ENCODE results near the gene NUP37. TPM values are rescaled to one million over a fixed set of nuclear protein-coding genes. Genes with fewer than 3 reads are reported as not detected.
"Not testable (repeated sequence)": the region's sequence is repeated elsewhere in the genome, so short reads cannot be mapped to it uniquely, and the experiment has no call there.

NUP37 gene, protein sequence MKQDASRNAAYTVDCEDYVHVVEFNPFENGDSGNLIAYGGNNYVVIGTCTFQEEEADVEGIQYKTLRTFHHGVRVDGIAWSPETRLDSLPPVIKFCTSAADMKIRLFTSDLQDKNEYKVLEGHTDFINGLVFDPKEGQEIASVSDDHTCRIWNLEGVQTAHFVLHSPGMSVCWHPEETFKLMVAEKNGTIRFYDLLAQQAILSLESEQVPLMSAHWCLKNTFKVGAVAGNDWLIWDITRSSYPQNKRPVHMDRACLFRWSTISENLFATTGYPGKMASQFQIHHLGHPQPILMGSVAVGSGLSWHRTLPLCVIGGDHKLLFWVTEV
- total RNA-seq, result 10 to 100 TPM; 63.6 to 80.7 TPM

DNA sequence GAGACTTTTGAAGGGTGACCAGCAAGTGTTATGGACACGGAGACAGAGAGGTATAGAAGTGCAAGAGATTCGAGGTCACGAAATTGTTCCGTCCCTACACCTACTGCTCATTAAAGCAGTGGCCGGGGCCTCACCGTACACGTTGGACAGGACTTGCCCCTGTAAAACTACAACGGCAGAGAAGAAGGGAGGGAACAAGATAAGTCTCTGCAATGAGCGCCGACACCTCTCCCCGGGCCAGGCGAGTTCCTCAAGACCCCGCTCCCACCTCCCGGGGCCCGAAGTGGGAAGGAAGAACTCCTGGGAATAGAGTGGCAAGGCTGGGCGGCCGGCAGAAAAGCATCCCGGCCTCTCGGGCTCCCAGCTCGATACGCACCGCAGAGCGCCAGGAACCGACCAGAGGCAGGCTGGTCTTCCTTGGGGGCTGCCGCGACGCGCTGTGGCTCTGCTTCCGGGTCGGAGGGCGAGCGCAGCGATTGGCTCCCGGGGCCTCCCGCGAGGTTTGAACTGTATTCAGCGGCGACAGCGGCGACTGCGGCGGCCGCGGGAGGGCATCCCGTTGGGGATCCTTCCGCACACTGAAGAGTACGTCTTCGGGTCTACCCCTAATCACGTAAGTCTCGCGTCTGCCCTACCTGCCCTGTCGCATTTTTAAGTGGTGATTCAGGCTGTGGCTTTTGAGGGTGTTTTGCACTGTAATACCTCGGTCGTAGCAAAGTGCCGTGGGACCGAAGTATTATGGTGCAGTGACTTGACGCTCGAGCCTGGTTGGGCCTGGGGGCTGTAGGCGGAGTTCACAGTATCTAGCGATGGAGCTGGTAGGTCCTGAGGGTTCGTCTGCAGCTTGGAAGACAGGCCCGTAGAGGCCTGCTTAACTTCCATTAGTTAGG lies at the start of gene NUP37, which contains the start of gene PARPBP:
Gene NUP37 (minus strand): TSS at position 441 of the 890 bp plus-strand sequence. CDS start 1,596 bp downstream, outside the sequence.
Gene PARPBP (plus strand): TSS at position 510 of the 890 bp plus-strand sequence. CDS start 3,706 bp downstream, outside the sequence.
- H3K36me3 Mint-ChIP-seq (ENCODE audit: low read depth), result peaks cover 40% of the 10 kb centered on the region
- H3K27ac Mint-ChIP-seq, result peak within 1 kb of the TSS; percentile 88
- H3K9me3 Mint-ChIP-seq, result no peaks in the 10 kb centered on the region
- peak within 1 kb of the TSS; percentile 91 for H3K4me3 Mint-ChIP-seq
- no peaks in the 10 kb centered on the region for H3K27me3 Mint-ChIP-seq
- peak; percentile 94 for ATAC-seq (replicated peaks)
- peaks cover 9% of the 10 kb centered on the region for H3K4me1 Mint-ChIP-seq

DNA sequence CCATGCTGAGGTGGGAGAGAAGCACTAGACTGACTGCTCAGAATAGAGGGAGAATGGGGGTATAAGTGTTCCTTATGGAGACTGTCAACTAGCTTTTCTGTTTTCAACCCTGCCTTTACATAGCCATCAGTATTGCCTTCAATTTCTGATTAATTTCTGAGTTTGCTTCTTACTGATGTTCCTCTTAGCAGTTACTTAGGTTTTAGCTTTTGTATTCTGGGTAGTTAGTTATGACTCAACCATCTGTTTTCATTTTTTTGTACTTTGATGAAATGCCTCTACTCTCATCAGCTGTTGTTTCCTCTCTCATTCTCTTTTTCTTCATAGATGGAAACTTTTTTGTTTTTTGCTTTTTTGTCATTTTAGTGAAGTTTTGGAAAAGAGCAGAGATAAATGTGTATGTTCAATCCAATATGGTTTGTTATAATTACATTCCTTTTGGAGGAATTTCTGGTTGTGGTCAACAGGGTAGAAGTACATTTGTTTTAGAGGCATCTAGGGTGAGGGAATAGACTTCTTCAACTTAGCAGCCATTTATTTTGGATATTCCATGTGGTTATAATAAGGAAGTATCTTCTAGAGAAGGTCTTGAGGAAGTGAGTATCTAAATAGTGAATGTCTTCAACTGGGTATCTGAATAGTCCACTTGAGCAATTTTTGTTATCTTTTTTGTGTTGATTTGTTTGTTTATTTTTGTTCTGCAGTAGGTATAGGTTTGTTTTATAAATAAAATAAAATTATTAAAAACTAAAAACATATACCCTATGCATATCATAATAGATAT lies 48.1 kb upstream of the NUP37 start:
- Mint-ChIP-seq H3K27ac (peak overlapping the region; percentile 64), H3K4me3 (no peak overlapping the region), H3K36me3 (ENCODE audit: low read depth) (no peaks in the 10 kb centered on the region), H3K9me3 (no peaks in the 10 kb centered on the region), H3K4me1 (peaks cover 6% of the 10 kb centered on the region), H3K27me3 (no peaks in the 10 kb centered on the region)
- ATAC-seq (replicated peaks), result peak; percentile 87

DNA sequence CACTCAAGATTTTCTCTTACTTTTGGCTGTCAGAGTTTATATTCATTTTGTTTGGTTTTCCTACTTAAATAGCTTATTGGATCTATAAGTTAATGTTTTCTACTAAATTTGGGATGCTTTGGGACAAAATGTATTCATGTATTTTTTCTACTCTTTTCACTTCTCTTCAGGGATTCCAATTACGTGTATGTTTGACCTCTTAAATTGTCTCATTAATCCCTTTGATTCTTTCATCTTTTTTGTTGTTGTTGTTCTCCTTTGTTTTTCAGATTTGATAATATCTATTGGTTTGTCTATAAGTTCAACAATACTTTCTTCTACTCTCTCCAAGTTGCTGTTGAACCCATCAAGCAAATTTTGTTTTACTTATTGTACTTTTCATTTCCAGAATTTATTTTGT lies 43.5 kb upstream of the NUP37 start:
- no peak for ATAC-seq (replicated peaks)
- Mint-ChIP-seq H3K4me1 (peaks cover 6% of the 10 kb centered on the region), H3K4me3 (no peak overlapping the region), H3K27ac (no peak overlapping the region), H3K36me3 (ENCODE audit: low read depth) (no peaks in the 10 kb centered on the region), H3K9me3 (no peaks in the 10 kb centered on the region), H3K27me3 (no peaks in the 10 kb centered on the region)

DNA sequence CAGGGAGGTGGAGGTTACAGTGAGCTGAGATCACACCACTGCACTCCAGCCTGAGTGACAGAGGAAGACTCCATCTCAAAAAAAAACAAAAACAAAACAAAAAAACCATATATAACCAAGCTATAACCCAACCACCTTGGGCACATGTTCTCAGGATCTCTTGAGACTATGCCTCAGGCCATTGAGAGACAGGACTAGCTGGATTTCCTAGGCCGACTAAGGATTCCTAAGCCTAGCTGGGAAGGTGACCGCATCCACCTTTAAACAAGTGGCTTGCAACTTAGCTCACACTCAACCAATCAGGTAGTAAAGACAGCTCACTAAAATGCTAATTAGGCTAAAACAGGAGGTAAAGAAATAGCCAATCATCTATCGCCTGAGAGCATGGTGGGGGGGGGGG lies 35.3 kb upstream of the NUP37 start:
- not testable (repeated sequence) for H3K4me1 Mint-ChIP-seq; H3K27ac Mint-ChIP-seq; ATAC-seq (replicated peaks); H3K9me3 Mint-ChIP-seq; H3K36me3 Mint-ChIP-seq (ENCODE audit: low read depth); H3K4me3 Mint-ChIP-seq; H3K27me3 Mint-ChIP-seq

DNA sequence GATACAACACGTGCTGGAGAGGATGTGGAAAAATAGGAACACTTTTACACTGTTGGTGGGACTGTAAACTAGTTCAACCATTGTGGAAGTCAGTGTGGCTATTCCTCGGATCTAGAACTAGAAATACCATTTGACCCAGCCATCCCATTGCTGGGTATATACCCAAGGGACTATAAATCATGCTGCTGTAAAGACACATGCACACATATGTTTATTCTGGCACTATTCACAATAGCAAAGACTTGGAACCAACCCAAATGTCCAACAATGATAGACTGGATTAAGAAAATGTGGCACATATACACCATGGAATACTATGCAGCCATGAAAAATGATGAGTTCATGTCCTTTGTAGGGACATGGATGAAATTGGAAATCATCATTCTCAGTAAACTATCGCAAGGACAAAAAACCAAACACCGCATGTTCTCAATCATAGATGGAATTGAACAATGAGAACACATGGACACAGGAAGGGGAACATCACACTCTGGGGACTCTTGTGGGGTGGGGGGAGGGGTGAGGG lies 27.2 kb upstream of the NUP37 start:
- H3K4me3 Mint-ChIP-seq; H3K36me3 Mint-ChIP-seq (ENCODE audit: low read depth); H3K9me3 Mint-ChIP-seq; ATAC-seq (replicated peaks); H3K4me1 Mint-ChIP-seq; H3K27ac Mint-ChIP-seq; H3K27me3 Mint-ChIP-seq: not testable (repeated sequence)

DNA sequence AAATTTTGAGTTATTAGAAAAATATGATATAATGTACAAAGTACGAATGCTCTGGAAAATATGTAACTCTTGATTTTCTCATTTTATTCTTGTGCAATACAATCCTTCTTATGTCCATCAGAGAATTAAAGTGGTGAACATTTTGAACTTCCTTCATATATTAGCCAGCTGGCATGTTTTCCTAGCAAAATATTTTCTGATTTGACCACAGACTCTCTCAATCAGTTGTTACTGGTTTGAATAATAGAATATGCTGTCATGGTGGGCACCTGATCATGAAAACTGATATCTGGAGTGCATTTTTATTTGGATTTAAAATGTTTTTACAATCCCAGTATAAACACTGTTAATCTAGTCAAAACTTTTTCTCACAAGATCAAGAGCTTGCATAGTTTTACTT lies 24.3 kb upstream of the NUP37 start:
- Mint-ChIP-seq H3K27me3 (no peaks in the 10 kb centered on the region), H3K36me3 (ENCODE audit: low read depth) (no peaks in the 10 kb centered on the region), H3K9me3 (no peaks in the 10 kb centered on the region), H3K4me3 (no peak overlapping the region), H3K27ac (no peak overlapping the region), H3K4me1 (no peaks in the 10 kb centered on the region)
- no peak for ATAC-seq (replicated peaks)

DNA sequence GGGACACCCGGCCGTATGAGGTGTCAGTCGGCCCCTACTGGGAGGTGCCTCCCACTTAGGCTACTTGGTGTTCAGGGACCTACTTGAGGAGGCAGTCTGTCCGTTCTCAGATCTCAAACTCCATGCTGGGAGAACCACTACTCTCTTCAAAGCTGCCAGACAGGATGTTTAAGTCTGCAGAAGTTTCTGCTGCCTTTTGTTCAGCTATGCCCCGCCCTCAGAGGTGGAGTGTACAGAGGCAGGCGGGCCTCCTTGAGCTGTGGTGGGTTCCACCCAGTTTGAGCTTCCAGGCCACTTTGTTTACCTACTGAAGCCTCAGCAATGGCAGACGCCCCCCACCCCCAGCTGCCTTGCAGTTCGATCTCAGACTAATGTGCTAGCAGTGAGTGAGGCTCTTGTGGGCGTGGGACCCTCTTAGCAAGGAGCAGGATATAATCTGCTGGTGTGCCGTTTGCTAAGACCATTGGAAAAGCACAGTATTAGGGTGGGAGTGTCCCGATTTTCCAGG lies 23.0 kb upstream of the NUP37 start:
- H3K4me3 Mint-ChIP-seq; H3K4me1 Mint-ChIP-seq; H3K36me3 Mint-ChIP-seq (ENCODE audit: low read depth); ATAC-seq (replicated peaks); H3K27me3 Mint-ChIP-seq; H3K27ac Mint-ChIP-seq; H3K9me3 Mint-ChIP-seq: not testable (repeated sequence)

DNA sequence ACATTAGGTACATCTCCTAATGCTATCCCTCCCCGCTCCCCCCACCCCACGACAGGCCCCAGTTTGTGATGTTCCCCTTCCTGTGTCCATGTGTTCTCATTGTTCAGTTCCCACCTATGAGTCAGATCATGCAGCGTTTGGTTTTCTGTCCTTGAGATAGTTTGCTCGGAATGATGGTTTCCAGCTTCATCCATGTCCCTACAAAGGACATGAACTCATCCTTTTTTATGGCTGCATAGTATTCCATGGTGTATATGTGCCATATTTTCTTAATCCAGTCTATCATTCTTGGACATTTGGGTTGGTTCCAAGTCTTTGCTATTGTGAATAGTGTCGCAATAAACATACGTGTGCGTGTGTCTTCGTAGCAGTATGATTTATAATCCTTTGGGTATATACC lies 17.7 kb upstream of the NUP37 start:
- H3K4me1 Mint-ChIP-seq; H3K27ac Mint-ChIP-seq; H3K4me3 Mint-ChIP-seq; H3K27me3 Mint-ChIP-seq; ATAC-seq (replicated peaks); H3K9me3 Mint-ChIP-seq; H3K36me3 Mint-ChIP-seq (ENCODE audit: low read depth): not testable (repeated sequence)

DNA sequence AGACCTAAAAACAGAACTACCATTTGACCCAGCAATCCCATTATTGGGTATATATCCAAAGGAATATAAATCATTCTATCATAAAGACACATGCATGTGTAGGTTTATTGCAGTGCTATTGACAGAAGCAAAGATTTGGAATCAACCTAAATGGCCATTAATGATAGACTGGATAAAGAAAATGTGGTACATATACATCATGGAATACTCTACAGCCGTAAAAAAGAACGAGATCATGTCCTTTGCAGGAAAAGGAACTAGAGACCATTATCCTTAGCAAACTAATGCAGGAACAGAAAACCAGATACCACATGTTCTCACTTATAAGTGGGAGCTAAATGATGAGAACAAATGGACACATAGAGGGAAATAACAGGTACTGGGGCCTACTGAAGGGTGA lies 11.5 kb upstream of the NUP37 start:
- H3K36me3 Mint-ChIP-seq (ENCODE audit: low read depth); H3K4me3 Mint-ChIP-seq; H3K27ac Mint-ChIP-seq; H3K27me3 Mint-ChIP-seq; H3K4me1 Mint-ChIP-seq; ATAC-seq (replicated peaks); H3K9me3 Mint-ChIP-seq: not testable (repeated sequence)

DNA sequence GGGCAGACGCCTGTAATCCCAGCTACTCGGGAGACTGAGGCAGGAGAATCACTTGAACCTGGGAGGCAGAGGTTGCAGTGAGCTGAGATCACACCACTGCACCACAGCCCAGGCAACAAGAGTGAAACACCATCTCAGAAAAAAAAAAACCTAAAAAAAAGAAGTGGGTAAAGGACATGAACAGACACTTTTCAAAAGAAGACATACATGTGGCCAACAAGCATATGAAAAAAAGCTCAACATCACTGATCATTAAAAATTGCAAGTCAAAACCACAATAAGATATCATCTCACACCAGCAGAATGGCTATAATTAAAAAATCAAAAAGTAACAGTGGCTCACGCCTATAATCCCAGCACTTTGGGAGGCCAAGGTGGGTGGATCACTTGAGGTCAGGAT lies 10.8 kb upstream of the NUP37 start:
- H3K4me3 Mint-ChIP-seq; H3K4me1 Mint-ChIP-seq; ATAC-seq (replicated peaks); H3K27me3 Mint-ChIP-seq; H3K27ac Mint-ChIP-seq; H3K9me3 Mint-ChIP-seq: not testable (repeated sequence)
- peaks cover 13% of the 10 kb centered on the region for H3K36me3 Mint-ChIP-seq (ENCODE audit: low read depth)

DNA sequence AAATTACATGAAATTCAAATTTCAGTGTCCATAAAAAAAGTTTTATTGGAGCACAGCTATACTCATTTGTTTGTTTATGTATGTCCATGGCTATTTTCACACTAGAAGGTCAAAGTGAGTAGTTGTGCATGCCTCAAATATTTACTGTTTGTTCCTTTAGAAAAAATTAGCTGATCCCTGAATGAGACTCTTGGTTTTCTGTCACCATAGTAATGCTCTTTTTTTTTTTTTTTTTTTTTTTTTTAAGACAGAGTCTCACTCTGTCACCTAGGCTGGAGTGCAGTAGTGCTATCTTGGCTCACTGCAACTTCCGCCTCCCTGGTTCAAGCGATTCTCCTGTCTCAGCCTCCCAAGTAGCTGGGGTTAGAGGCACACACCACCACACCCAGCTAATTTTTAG lies 1.4 kb upstream of the NUP37 start:
- Mint-ChIP-seq H3K27ac (peak overlapping the region; percentile 88), H3K4me3 (peak overlapping the region; percentile 91), H3K36me3 (ENCODE audit: low read depth) (peaks cover 39% of the 10 kb centered on the region)
- not testable (repeated sequence) for ATAC-seq (replicated peaks); H3K4me1 Mint-ChIP-seq; H3K9me3 Mint-ChIP-seq; H3K27me3 Mint-ChIP-seq

DNA sequence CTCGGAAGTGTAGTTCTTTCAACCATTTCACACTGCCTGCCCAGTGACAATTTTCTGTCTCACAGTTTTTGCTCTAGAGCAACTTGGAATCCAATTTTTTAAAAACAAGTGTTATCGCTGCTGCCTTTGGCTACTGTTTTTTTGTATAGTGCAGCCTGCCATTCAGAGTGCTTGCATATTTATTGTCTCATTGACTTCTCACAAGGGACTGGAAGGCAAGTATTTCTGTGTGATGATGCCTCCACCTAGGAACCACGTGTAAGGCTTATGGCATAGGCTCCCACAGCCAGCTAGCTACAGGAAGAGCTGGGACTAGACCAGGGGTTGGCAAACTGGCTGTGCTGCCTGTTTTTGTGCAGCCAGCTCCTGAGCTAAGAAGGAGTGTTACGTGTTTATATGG lies 972 bp upstream of the NUP37 start:
- H3K9me3 Mint-ChIP-seq, result no peaks in the 10 kb centered on the region
- H3K27me3 Mint-ChIP-seq, result no peaks in the 10 kb centered on the region

DNA sequence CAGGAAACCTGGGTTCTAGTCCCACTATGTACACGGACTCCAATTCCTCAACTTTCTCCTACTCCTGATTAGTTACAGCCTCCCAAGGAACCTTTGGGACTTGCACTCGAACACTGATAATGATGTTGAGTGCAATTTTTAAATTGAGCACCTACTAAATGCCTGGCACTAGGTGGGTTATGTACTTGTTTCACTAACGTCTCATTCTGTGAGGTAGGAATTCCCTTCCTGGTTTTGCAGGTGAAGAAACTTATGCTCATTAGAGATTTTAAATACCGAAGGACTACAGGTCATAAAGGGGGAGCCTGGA lies 605 bp upstream of the NUP37 start:
- no peak for ATAC-seq (replicated peaks)
- Mint-ChIP-seq H3K36me3 (ENCODE audit: low read depth) (peaks cover 39% of the 10 kb centered on the region), H3K27ac (peak overlapping the region; percentile 88), H3K4me3 (peak overlapping the region; percentile 91), H3K9me3 (no peaks in the 10 kb centered on the region), H3K4me1 (peaks cover 9% of the 10 kb centered on the region), H3K27me3 (no peaks in the 10 kb centered on the region)

More for the DNA sequence above, 972 bp upstream of the NUP37 start:
- ATAC-seq (replicated peaks), result no peak
- Mint-ChIP-seq H3K4me1 (peaks cover 9% of the 10 kb centered on the region), H3K27ac (peak overlapping the region; percentile 88), H3K36me3 (ENCODE audit: low read depth) (peaks cover 39% of the 10 kb centered on the region), H3K4me3 (peak overlapping the region; percentile 91)

DNA sequence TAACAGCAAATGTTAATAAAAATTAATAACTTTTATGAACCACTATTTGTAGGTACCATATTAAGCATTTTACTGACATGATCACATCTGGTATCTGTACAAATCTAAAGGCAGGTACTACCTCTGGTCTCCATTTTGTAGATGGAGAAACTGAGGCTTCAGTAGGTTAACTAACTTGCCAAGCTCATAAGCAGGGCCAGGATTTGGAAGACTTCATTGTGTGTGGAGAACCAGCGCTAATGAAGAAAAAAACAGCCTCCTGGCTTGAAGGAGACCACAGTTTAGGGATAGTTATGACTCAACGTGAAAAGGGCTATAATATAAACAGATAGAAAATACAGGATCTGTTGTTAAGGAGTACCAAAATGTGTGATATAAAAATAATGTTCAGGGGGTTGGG lies 1.0 kb downstream of the NUP37 start:
- peak overlapping the region; percentile 91 for H3K4me3 Mint-ChIP-seq
- H3K9me3 Mint-ChIP-seq, result no peaks in the 10 kb centered on the region
- no peaks in the 10 kb centered on the region for H3K27me3 Mint-ChIP-seq
- H3K4me1 Mint-ChIP-seq, result peaks cover 9% of the 10 kb centered on the region
- no peak for ATAC-seq (replicated peaks)
- H3K36me3 Mint-ChIP-seq (ENCODE audit: low read depth), result peaks cover 43% of the 10 kb centered on the region
- H3K27ac Mint-ChIP-seq, result peak overlapping the region; percentile 88

Data from activated T-helper 17 cell treated with anti-CD3 and anti-CD28 coated beads, Interleukin-2, amount 50 U/mL, for 72 hours (primary cell).